Measurements from ENCODE around the gene NR2F6. TPM values are rescaled to one million over a fixed set of nuclear protein-coding genes. Genes with fewer than 3 reads are reported as not detected.

Gene NR2F6
- total and polyA plus RNA-seq, 4 donors: 26.1 to 65.5 (median 27.4) TPM

DNA sequence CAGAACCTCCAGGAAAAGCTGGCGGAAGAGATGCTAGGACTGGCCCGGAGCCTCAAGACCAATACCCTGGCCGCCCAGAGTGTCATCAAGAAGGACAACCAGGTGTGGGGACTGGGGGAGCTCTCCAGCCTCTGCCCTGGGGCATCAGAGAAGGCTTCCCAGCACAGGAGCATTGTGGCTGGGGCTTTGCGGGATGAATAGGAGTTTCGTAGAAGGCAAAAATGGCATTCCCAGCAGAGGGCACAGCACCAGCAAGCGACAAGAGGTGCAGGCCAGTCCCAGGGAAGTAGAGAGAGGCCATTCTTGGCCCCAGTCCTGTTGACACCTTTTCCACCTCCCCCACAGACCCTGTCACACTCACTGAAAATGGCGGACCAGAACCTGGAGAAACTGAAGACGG is 26.4 kb downstream of the NR2F6 start:
- no peak overlapping the region for H3K9ac ChIP-seq (ENCODE audit: insufficient read depth in 1 of 2, low read length in 2 of 2)
- no peak overlapping the region for H3K27ac ChIP-seq (ENCODE audit: low read depth in 1 of 2, low read length in 1 of 2)
- no peaks in the 10 kb centered on the region for H3K9me3 ChIP-seq (ENCODE audit: control insufficient read depth in 4 of 4, insufficient read depth in 3 of 4, low read length in 3 of 4)
- peaks cover 4 to 18% (median 14%) of the 10 kb centered on the region in 4 donors for H3K36me3 ChIP-seq (ENCODE audit: control insufficient read depth in 4 of 4, insufficient read depth in 4 of 4, low read length in 4 of 4)
- TF ChIP-seq, protein P1, sequence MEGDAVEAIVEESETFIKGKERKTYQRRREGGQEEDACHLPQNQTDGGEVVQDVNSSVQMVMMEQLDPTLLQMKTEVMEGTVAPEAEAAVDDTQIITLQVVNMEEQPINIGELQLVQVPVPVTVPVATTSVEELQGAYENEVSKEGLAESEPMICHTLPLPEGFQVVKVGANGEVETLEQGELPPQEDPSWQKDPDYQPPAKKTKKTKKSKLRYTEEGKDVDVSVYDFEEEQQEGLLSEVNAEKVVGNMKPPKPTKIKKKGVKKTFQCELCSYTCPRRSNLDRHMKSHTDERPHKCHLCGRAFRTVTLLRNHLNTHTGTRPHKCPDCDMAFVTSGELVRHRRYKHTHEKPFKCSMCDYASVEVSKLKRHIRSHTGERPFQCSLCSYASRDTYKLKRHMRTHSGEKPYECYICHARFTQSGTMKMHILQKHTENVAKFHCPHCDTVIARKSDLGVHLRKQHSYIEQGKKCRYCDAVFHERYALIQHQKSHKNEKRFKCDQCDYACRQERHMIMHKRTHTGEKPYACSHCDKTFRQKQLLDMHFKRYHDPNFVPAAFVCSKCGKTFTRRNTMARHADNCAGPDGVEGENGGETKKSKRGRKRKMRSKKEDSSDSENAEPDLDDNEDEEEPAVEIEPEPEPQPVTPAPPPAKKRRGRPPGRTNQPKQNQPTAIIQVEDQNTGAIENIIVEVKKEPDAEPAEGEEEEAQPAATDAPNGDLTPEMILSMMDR (IDR thresholded peaks at IDR 0.05; ENCODE audit: control extremely low read depth, extremely low read depth): no peak
- no peaks in the 10 kb centered on the region for H3K27me3 ChIP-seq (ENCODE audit: control insufficient read depth in 3 of 3, insufficient read depth in 3 of 3, low read length in 2 of 3)
- DNase-seq (no peak), ATAC-seq (ENCODE audit: insufficient read depth, low FRiP score) (no peak)
- no peak overlapping the region for H3K4me3 ChIP-seq
- H3K4me1 ChIP-seq (ENCODE audit: control insufficient read depth in 5 of 5, insufficient read depth in 5 of 5, low read length in 5 of 5): peaks cover 0 to 13% (median 8%) of the 10 kb centered on the region in 5 donors
- WGBS, 2 donors: 96 to 99% methylated on average over 8 of the region's 8 CpGs

DNA sequence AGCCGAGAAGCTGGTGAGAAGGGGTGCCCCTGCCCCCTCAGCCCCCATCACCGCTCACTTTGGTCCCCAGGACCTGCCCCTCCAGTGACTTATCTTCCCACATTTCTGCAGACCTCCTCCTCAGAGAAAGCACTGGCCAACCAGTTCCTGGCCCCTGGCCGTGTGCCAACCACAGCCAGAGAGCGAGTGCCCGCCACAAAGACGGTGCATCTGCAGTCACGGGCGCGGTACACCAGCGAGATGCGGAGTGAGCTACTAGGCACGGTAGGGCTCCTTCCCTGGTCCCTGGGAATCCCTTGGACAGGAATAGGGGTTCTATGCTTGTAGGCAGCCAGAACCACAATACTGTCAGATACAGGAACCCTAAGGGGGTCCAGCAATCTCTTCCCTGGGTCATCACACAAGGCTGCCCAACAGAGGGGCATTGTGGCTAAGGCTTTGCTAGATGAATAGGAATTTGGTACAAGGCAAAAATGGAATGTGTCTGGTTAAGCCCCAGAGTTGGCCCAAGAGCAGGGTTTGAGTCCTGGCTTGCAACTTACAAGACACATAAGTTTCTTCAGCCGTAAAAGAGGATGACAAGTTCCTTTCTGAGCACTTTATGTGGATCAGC is 29.6 kb downstream of the NR2F6 start:
- WGBS, 2 donors: 86 to 91% methylated on average over 13 of the region's 13 CpGs
- Histone ChIP-seq H3K4me3 (no peak overlapping the region), H3K9ac (ENCODE audit: insufficient read depth in 1 of 2, low read length in 2 of 2) (no peak overlapping the region), H3K4me1 (ENCODE audit: control insufficient read depth in 5 of 5, insufficient read depth in 5 of 5, low read length in 5 of 5) (peaks cover 0 to 13% (median 8%) of the 10 kb centered on the region in 5 donors), H3K9me3 (ENCODE audit: control insufficient read depth in 4 of 4, insufficient read depth in 3 of 4, low read length in 3 of 4) (no peaks in the 10 kb centered on the region), H3K27ac (ENCODE audit: low read depth in 1 of 2, low read length in 1 of 2) (peak overlapping the region in 1 of 2 donors; percentile 89), H3K36me3 (ENCODE audit: control insufficient read depth in 4 of 4, insufficient read depth in 4 of 4, low read length in 4 of 4) (peaks cover 14 to 38% (median 20%) of the 10 kb centered on the region in 4 donors), H3K27me3 (ENCODE audit: control insufficient read depth in 3 of 3, insufficient read depth in 3 of 3, low read length in 2 of 3) (no peaks in the 10 kb centered on the region)
- DNase-seq: no peak
- TF ChIP-seq, protein P1 (IDR thresholded peaks at IDR 0.05; ENCODE audit: control extremely low read depth, extremely low read depth): no peak
- ATAC-seq (ENCODE audit: insufficient read depth, low FRiP score): no peak

DNA sequence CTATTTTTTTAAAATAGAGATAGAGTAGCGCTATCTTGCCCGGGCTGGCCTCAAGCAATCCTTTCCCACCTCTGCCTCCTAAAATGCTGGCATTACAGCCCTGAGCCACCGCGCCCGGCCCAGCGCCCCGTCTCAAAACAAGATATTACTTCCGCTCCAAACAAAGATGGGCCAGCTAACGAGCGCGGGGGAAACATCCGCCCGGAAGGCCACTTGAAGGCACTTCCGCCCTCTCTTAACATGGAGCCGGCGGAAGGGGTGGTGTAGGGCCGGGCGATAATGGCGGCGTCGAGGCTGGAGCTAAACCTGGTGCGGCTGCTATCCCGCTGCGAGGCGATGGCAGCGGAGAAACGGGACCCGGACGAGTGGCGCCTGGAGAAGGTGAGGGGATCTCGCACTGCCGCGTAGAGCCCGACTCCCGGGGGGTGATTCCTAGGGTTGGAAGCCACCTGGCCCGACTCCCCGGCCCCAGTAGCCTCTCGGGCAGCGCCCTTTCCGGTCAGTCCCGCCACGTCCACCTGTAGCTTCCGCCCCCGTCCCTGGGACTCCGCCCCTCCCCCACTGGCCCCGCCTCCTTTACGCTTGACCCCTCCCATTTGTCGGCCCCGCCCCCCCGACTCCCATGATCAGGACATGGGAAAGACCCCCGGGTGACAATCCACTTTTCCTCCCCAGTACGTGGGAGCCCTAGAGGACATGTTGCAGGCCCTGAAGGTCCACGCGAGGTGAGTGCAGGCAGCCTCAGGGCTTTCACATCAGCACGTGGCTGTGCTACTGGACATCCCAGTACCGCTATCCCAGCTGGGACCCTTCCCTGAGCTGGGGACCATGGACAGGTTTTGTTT is 30.4 kb downstream of the NR2F6 start, which contains the start of gene USE1:
Gene USE1, plus strand, starts transcription at position 231 of the 845 bp plus-strand sequence. Its CDS starts 49 bp downstream, at position 280.
- H3K27me3 ChIP-seq (ENCODE audit: control insufficient read depth in 3 of 3, insufficient read depth in 3 of 3, low read length in 2 of 3): no peaks in the 10 kb centered on the region
- H3K27ac ChIP-seq (ENCODE audit: low read depth in 1 of 2, low read length in 1 of 2): peak within 1 kb of the TSS; percentile 89 to 96
- peak within 1 kb of the TSS; percentile 46 to 61 for H3K9ac ChIP-seq (ENCODE audit: insufficient read depth in 1 of 2, low read length in 2 of 2)
- peak; percentile 95 for ATAC-seq (ENCODE audit: insufficient read depth, low FRiP score)
- peaks cover 0 to 13% (median 8%) of the 10 kb centered on the region in 5 donors for H3K4me1 ChIP-seq (ENCODE audit: control insufficient read depth in 5 of 5, insufficient read depth in 5 of 5, low read length in 5 of 5)
- H3K4me3 ChIP-seq: peak within 1 kb of the TSS; percentile 70
- H3K9me3 ChIP-seq (ENCODE audit: control insufficient read depth in 4 of 4, insufficient read depth in 3 of 4, low read length in 3 of 4): no peaks in the 10 kb centered on the region
- 3% methylated on average over 43 to 56 of the region's 56 CpGs for WGBS, 2 donors
- H3K36me3 ChIP-seq (ENCODE audit: control insufficient read depth in 4 of 4, insufficient read depth in 4 of 4, low read length in 4 of 4): peaks cover 17 to 43% (median 20%) of the 10 kb centered on the region in 4 donors
- TF ChIP-seq, protein P1 (IDR thresholded peaks at IDR 0.05; ENCODE audit: control extremely low read depth, extremely low read depth): no peak
- DNase-seq: peak; percentile 93 to 97 (median 95)
